GM23338 (cell line): Measurements from ENCODE around the gene ITGA1.

Experiments used
- CREB1 ChIP-seq: fragments of 250-450 bp; sonication (Bioruptor Pico); IDR thresholded peaks from 2 replicates; pipeline ENCODE4 v1.5.0; 2020; ENCODE audit warnings: low read depth, mild to moderate bottlenecking, moderate library complexity
- EZH2 ChIP-seq: fragments of 200-600 bp; sonication (generic); IDR thresholded peaks from one replicate; pipeline ENCODE4 v1.8.0; 2017; ENCODE audit warnings: antibody characterized with exemption, mild to moderate bottlenecking, low read depth; ENCODE audit not compliant: unreplicated experiment
- JUNB ChIP-seq: IDR thresholded peaks from one replicate; pipeline ENCODE4 v1.6.1; 2016; ENCODE audit warnings: antibody characterized with exemption; ENCODE audit not compliant: unreplicated experiment
- POLR2AphosphoS5 ChIP-seq: IDR thresholded peaks from 2 replicates; pipeline ENCODE4 v1.6.1; 2016; ENCODE audit warnings: antibody characterized with exemption, low read depth
- REST ChIP-seq: IDR thresholded peaks from one replicate; pipeline ENCODE4 v1.6.1; 2018; ENCODE audit warnings: antibody characterized with exemption; ENCODE audit not compliant: unreplicated experiment
- ZNF331 ChIP-seq: fragments of 250-450 bp; sonication (Bioruptor Pico); IDR thresholded peaks from 2 replicates; pipeline ENCODE4 v1.5.0; 2020; ENCODE audit warnings: low read depth, mild to moderate bottlenecking, moderate library complexity
- TF ChIP-seq, protein P1 (sequence below), 2 experiments: fragments of 200-600 bp in 1 of 2; sonication (generic) in 1 of 2; conservative IDR thresholded peaks; 2 replicates each; pipeline versions ENCODE4 v1.5.1 to v1.6.1; 2016 to 2017; ENCODE audit warnings: antibody characterized with exemption in 2 of 2, low read depth in 2 of 2, mild to moderate bottlenecking in 2 of 2, moderate library complexity in 1 of 2

GRCh38 chr5:52875827-52876226, 88.1 kb downstream of the ITGA1 start:
- TF ChIP-seq, protein P1, sequence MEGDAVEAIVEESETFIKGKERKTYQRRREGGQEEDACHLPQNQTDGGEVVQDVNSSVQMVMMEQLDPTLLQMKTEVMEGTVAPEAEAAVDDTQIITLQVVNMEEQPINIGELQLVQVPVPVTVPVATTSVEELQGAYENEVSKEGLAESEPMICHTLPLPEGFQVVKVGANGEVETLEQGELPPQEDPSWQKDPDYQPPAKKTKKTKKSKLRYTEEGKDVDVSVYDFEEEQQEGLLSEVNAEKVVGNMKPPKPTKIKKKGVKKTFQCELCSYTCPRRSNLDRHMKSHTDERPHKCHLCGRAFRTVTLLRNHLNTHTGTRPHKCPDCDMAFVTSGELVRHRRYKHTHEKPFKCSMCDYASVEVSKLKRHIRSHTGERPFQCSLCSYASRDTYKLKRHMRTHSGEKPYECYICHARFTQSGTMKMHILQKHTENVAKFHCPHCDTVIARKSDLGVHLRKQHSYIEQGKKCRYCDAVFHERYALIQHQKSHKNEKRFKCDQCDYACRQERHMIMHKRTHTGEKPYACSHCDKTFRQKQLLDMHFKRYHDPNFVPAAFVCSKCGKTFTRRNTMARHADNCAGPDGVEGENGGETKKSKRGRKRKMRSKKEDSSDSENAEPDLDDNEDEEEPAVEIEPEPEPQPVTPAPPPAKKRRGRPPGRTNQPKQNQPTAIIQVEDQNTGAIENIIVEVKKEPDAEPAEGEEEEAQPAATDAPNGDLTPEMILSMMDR (conservative IDR thresholded peaks at IDR 0.05; ENCODE audit: low read depth in 2 of 2), result no peak
- TF ChIP-seq ZNF331 (CRISPR knock-in tag) (no peak), EZH2 (no peak), CREB1 (no peak), POLR2AphosphoS5 (no peak), REST (no peak), JUNB (no peak)
